ENCODE measurements around the gene APBB2.

Gene APBB2

DNA sequence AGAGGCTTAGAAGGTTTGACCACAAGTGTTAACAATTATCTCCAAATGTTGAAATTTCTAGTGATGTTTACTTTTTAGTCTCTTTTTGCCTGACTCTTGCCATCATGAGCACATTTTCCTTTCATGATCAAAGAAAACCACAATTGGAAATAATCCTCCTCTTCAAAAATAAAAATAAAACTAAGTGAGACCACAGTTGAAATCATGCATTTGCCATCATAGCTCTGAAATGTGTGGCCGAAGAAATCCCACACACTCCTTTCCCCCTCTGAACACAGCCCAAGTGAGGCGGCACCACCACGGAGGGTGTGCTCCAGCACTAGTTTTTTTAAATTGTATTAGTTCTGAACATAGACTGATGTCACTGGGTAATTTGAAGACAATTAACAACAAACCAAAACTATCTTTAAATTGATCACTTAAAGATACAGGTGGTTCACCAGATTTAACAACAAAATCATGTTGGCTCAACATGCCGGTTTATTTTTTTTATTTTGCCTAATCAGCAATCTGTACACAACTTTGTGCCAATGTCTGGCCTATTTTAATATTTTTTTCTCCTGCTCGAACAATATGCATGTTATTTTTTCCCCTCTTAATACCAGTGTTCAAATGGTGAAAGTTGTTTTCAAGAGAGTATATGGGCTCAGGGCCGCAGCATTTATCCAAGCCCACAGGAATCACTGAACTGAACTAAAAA lies 17.6 kb downstream of the APBB2 start:
- Histone ChIP-seq H3K4me1 (ENCODE audit: control insufficient read depth in 1 of 2, insufficient read depth in 2 of 2, low read length in 2 of 2) (peaks cover 0 to 6% of the 10 kb centered on the region in 2 experiments), H3K36me3 (ENCODE audit: control insufficient read depth in 1 of 2, insufficient read depth in 2 of 2, low read length in 2 of 2) (peaks cover 0 to 2% of the 10 kb centered on the region in 2 experiments), H2AFZ (ENCODE audit: insufficient read depth, low read length, poor library complexity) (no peak overlapping the region), H3K4ac (ENCODE audit: low read depth, low read length) (no peak overlapping the region), H4K91ac (ENCODE audit: low read depth, low read length) (no peak overlapping the region), H2AK5ac (ENCODE audit: low read length) (no peak overlapping the region), H3K23ac (ENCODE audit: low read length) (no peak overlapping the region), H2BK5ac (ENCODE audit: low read depth, low read length, poor library complexity) (no peak overlapping the region), H3K27ac (ENCODE audit: low read depth, low read length) (no peak overlapping the region), H3K79me1 (ENCODE audit: low read length) (no peaks in the 10 kb centered on the region), H2BK12ac (ENCODE audit: low read length) (no peak overlapping the region), H3K4me3 (ENCODE audit: low read depth, low read length) (no peak overlapping the region), H3K9me3 (ENCODE audit: insufficient read depth, low read depth, low read length) (no peaks in the 10 kb centered on the region), H3K18ac (ENCODE audit: low read length) (no peak overlapping the region), H2BK120ac (ENCODE audit: insufficient read depth, low read length, poor library complexity) (no peak overlapping the region), H4K12ac (ENCODE audit: low read depth, low read length) (no peak overlapping the region), H3K14ac (ENCODE audit: low read length) (no peak overlapping the region), H4K8ac (ENCODE audit: low read depth, low read length) (no peak overlapping the region), H3K27me3 (ENCODE audit: insufficient read depth, low read length) (no peaks in the 10 kb centered on the region), H3K79me2 (ENCODE audit: control insufficient read depth, insufficient read depth, low read length, poor library complexity) (peaks cover 2% of the 10 kb centered on the region), H3K9ac (ENCODE audit: low read length) (no peak overlapping the region), H3K4me2 (ENCODE audit: low read length) (no peak overlapping the region)
- no peak for DNase-seq
- WGBS (ENCODE audit: extremely low coverage, insufficient coverage, insufficient read length): no CpG with 5 or more reads among the region's 6 CpGs

- H2AK5ac ChIP-seq (ENCODE audit: low read length): no peak overlapping the region
- no peak overlapping the region for H3K27ac ChIP-seq (ENCODE audit: low read depth, low read length)
- no peak overlapping the region for H4K12ac ChIP-seq (ENCODE audit: low read depth, low read length)
- no peaks in the 10 kb centered on the region for H3K9me3 ChIP-seq (ENCODE audit: insufficient read depth, low read depth, low read length)
- H3K18ac ChIP-seq (ENCODE audit: low read length): no peak overlapping the region
- H4K8ac ChIP-seq (ENCODE audit: low read depth, low read length): no peak overlapping the region
- H4K91ac ChIP-seq (ENCODE audit: low read depth, low read length): no peak overlapping the region
- H3K79me1 ChIP-seq (ENCODE audit: low read length): peaks cover 2% of the 10 kb centered on the region
- no peak overlapping the region for H2BK5ac ChIP-seq (ENCODE audit: low read depth, low read length, poor library complexity)
- H3K4me2 ChIP-seq (ENCODE audit: low read length): no peak overlapping the region
- DNase-seq: no peak
- peaks cover 2% of the 10 kb centered on the region for H3K79me2 ChIP-seq (ENCODE audit: control insufficient read depth, insufficient read depth, low read length, poor library complexity)
- H3K14ac ChIP-seq (ENCODE audit: low read length): no peak overlapping the region
- peaks cover 0 to 2% of the 10 kb centered on the region in 2 experiments for H3K36me3 ChIP-seq (ENCODE audit: control insufficient read depth in 1 of 2, insufficient read depth in 2 of 2, low read length in 2 of 2)
- H2AFZ ChIP-seq (ENCODE audit: insufficient read depth, low read length, poor library complexity): no peak overlapping the region
- no CpG with 5 or more reads among the region's 3 CpGs for WGBS (ENCODE audit: extremely low coverage, insufficient coverage, insufficient read length)
- H3K4ac ChIP-seq (ENCODE audit: low read depth, low read length): no peak overlapping the region
- no peak overlapping the region for H3K23ac ChIP-seq (ENCODE audit: low read length)
- H3K4me1 ChIP-seq (ENCODE audit: control insufficient read depth in 1 of 2, insufficient read depth in 2 of 2, low read length in 2 of 2): peaks cover 6 to 16% of the 10 kb centered on the region in 2 experiments
- no peak overlapping the region for H2BK120ac ChIP-seq (ENCODE audit: insufficient read depth, low read length, poor library complexity)
- H3K4me3 ChIP-seq (ENCODE audit: low read depth, low read length): no peak overlapping the region
- H2BK12ac ChIP-seq (ENCODE audit: low read length): no peak overlapping the region
- H3K27me3 ChIP-seq (ENCODE audit: insufficient read depth, low read length): no peaks in the 10 kb centered on the region
- H3K9ac ChIP-seq (ENCODE audit: low read length): no peak overlapping the region
Measured at GRCh38 chr4:41192136-41192535, 22.2 kb downstream of the APBB2 start.

DNA sequence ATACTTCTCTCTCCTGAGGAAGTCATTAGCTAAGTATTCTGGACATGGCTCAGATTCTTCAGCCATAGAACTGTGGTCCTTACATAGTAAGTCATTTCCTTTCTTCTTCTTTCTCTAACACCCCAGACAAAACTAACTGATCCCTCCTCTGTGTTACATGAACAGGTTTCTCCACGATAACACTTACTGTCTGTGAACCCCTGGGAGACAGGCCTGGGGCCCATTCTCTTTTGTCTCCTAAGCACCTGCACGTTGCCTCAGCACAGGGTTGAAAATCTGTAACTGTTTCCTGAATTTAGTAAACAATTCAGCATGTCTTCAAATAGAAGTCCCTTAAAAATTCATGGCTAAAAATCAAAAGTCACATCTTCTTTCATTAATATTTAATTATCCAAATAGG lies 24.7 kb downstream of the APBB2 start:
- Histone ChIP-seq H3K4me3 (ENCODE audit: low read depth, low read length) (no peak overlapping the region), H2BK5ac (ENCODE audit: low read depth, low read length, poor library complexity) (no peak overlapping the region), H3K79me1 (ENCODE audit: low read length) (peaks cover 2% of the 10 kb centered on the region), H2AFZ (ENCODE audit: insufficient read depth, low read length, poor library complexity) (no peak overlapping the region), H3K27me3 (ENCODE audit: insufficient read depth, low read length) (no peaks in the 10 kb centered on the region), H3K18ac (ENCODE audit: low read length) (no peak overlapping the region), H3K4ac (ENCODE audit: low read depth, low read length) (no peak overlapping the region), H3K14ac (ENCODE audit: low read length) (no peak overlapping the region), H2BK120ac (ENCODE audit: insufficient read depth, low read length, poor library complexity) (no peak overlapping the region), H2AK5ac (ENCODE audit: low read length) (no peak overlapping the region), H3K27ac (ENCODE audit: low read depth, low read length) (no peak overlapping the region), H3K36me3 (ENCODE audit: control insufficient read depth in 1 of 2, insufficient read depth in 2 of 2, low read length in 2 of 2) (no peaks in the 10 kb centered on the region), H2BK12ac (ENCODE audit: low read length) (no peak overlapping the region), H3K9me3 (ENCODE audit: insufficient read depth, low read depth, low read length) (no peaks in the 10 kb centered on the region), H4K91ac (ENCODE audit: low read depth, low read length) (no peak overlapping the region), H4K12ac (ENCODE audit: low read depth, low read length) (no peak overlapping the region), H3K9ac (ENCODE audit: low read length) (no peak overlapping the region), H3K4me2 (ENCODE audit: low read length) (no peak overlapping the region), H3K23ac (ENCODE audit: low read length) (no peak overlapping the region), H3K4me1 (ENCODE audit: control insufficient read depth in 1 of 2, insufficient read depth in 2 of 2, low read length in 2 of 2) (peaks cover 6 to 16% of the 10 kb centered on the region in 2 experiments), H3K79me2 (ENCODE audit: control insufficient read depth, insufficient read depth, low read length, poor library complexity) (no peaks in the 10 kb centered on the region), H4K8ac (ENCODE audit: low read depth, low read length) (no peak overlapping the region)
- no peak for DNase-seq
- WGBS (ENCODE audit: extremely low coverage, insufficient coverage, insufficient read length): no CpG with 5 or more reads among the region's 2 CpGs

DNA sequence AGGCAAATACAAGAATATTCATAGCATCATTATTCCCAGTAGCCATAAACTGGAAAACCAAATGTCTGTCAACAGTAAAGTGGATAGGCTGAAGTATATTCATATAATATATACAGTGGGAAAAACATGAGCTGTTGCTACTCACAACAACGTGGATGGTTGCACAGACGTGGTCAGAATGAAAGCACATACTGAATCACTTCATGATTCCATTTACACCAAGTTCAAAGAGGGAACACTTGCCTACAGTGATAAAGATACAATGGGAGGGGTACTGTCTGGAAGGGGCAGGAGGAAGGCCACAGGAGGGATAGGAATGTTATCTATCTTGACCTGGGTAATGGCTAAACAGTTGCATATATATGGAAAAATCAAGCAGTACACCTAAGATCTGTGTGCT lies 25.3 kb downstream of the APBB2 start:
- H3K79me2 ChIP-seq (ENCODE audit: control insufficient read depth, insufficient read depth, low read length, poor library complexity): no peaks in the 10 kb centered on the region
- no peak overlapping the region for H3K14ac ChIP-seq (ENCODE audit: low read length)
- no peaks in the 10 kb centered on the region for H3K36me3 ChIP-seq (ENCODE audit: control insufficient read depth in 1 of 2, insufficient read depth in 2 of 2, low read length in 2 of 2)
- H2AK5ac ChIP-seq (ENCODE audit: low read length): no peak overlapping the region
- no peak overlapping the region for H3K4ac ChIP-seq (ENCODE audit: low read depth, low read length)
- H3K9ac ChIP-seq (ENCODE audit: low read length): no peak overlapping the region
- H3K9me3 ChIP-seq (ENCODE audit: insufficient read depth, low read depth, low read length): no peaks in the 10 kb centered on the region
- H3K4me2 ChIP-seq (ENCODE audit: low read length): peak overlapping the region; percentile 25
- no peak overlapping the region for H2BK12ac ChIP-seq (ENCODE audit: low read length)
- no peaks in the 10 kb centered on the region for H3K27me3 ChIP-seq (ENCODE audit: insufficient read depth, low read length)
- H3K27ac ChIP-seq (ENCODE audit: low read depth, low read length): no peak overlapping the region
- DNase-seq: no peak
- no peak overlapping the region for H4K91ac ChIP-seq (ENCODE audit: low read depth, low read length)
- no peak overlapping the region for H2BK5ac ChIP-seq (ENCODE audit: low read depth, low read length, poor library complexity)
- H3K23ac ChIP-seq (ENCODE audit: low read length): no peak overlapping the region
- no peak overlapping the region for H3K4me3 ChIP-seq (ENCODE audit: low read depth, low read length)
- no peak overlapping the region for H3K18ac ChIP-seq (ENCODE audit: low read length)
- no peak overlapping the region for H2BK120ac ChIP-seq (ENCODE audit: insufficient read depth, low read length, poor library complexity)
- no peak overlapping the region for H2AFZ ChIP-seq (ENCODE audit: insufficient read depth, low read length, poor library complexity)
- H3K4me1 ChIP-seq (ENCODE audit: control insufficient read depth in 1 of 2, insufficient read depth in 2 of 2, low read length in 2 of 2): peaks cover 6 to 21% of the 10 kb centered on the region in 2 experiments
- H3K79me1 ChIP-seq (ENCODE audit: low read length): peaks cover 5% of the 10 kb centered on the region
- H4K12ac ChIP-seq (ENCODE audit: low read depth, low read length): no peak overlapping the region
- WGBS (ENCODE audit: extremely low coverage, insufficient coverage, insufficient read length): no CpG with 5 or more reads among the region's 2 CpGs
- H4K8ac ChIP-seq (ENCODE audit: low read depth, low read length): no peak overlapping the region
